ENCODE measurements around the gene KRT72.
"Not testable (repeated sequence)": the region's sequence is repeated elsewhere in the genome, so short reads cannot be mapped to it uniquely, and the experiment has no call there.

DNA sequence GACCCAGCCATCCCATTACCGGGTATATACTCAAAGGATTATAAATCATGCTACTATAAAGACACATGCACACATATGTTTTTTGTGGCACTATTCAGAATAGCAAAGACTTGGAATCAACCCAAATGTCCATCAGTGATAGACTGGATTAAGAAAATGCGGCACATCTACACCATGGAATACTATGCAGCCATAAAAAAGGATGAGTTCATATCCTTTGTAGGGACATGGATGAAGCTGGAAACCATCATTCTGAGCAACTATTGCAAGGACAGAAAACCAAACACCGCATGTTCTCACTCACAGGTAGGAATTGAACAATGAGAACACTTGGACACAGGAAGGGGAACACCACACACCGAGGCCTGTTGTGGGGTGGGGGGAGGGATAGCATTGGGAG lies 7.0 kb downstream of the KRT72 start:
- TF ChIP-seq EP300 (conservative IDR thresholded peaks at IDR 0.05; ENCODE audit: poor library complexity, severe bottlenecking); CTCF (IDR thresholded peaks at IDR 0.05; ENCODE audit: poor library complexity, severe bottlenecking); RAD21 (conservative IDR thresholded peaks at IDR 0.05); EZH2 (IDR thresholded peaks at IDR 0.05; ENCODE audit: borderline replicate concordance, insufficient read depth, low read length, poor library complexity, severe bottlenecking); POLR2AphosphoS5 (IDR thresholded peaks at IDR 0.05): not testable (repeated sequence)
